ENCODE data around the gene RAB8B.

DNA sequence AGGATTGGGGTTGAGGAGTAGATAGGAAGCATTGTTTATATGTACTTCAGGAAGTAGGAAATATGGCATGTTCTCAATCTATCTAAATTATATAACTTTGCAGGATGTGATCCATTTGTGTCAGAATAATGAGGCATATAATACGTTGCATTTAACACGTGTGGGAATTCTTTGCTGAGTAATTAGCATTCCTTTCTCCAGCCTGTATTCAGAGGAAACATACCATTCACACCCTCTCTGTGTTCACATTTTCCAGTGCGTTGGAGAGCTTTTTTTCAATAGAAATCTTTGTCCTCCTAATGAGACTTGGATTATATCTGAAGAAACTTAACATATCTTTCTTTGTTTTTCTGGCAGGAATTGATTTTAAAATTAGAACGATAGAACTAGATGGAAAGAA is 55.0 kb downstream of the RAB8B start:
- TF ChIP-seq, protein P1, sequence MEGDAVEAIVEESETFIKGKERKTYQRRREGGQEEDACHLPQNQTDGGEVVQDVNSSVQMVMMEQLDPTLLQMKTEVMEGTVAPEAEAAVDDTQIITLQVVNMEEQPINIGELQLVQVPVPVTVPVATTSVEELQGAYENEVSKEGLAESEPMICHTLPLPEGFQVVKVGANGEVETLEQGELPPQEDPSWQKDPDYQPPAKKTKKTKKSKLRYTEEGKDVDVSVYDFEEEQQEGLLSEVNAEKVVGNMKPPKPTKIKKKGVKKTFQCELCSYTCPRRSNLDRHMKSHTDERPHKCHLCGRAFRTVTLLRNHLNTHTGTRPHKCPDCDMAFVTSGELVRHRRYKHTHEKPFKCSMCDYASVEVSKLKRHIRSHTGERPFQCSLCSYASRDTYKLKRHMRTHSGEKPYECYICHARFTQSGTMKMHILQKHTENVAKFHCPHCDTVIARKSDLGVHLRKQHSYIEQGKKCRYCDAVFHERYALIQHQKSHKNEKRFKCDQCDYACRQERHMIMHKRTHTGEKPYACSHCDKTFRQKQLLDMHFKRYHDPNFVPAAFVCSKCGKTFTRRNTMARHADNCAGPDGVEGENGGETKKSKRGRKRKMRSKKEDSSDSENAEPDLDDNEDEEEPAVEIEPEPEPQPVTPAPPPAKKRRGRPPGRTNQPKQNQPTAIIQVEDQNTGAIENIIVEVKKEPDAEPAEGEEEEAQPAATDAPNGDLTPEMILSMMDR (conservative IDR thresholded peaks at IDR 0.05) = no peak
- TF ChIP-seq EZH2 (IDR thresholded peaks at IDR 0.05; ENCODE audit: low read depth) = no peak
